Mesothelial cell of epicardium (in vitro differentiated cells): ENCODE results near the gene RASSF4. TPM values are rescaled to one million over a fixed set of nuclear protein-coding genes. Genes with fewer than 3 reads are reported as not detected.

Source experiments
- DNase-seq, 2 experiments: peaks; one replicate each; pipeline ENCODE4 v3.0.0; 2021; ENCODE audit warnings: low spot score in 2 of 2; ENCODE audit not compliant: unreplicated experiment in 2 of 2
- H3K27ac Mint-ChIP-seq: 2 replicates; pipeline ENCODE4 v1.8.0; 2021; ENCODE audit warnings: mixed read lengths
- H3K27me3 Mint-ChIP-seq: 2 replicates; pipeline ENCODE4 v1.8.0; 2021; ENCODE audit warnings: low read depth, mixed read lengths
- H3K36me3 Mint-ChIP-seq: 2 replicates; pipeline ENCODE4 v1.8.0; 2021; ENCODE audit warnings: mixed read lengths
- H3K4me1 Mint-ChIP-seq: 2 replicates; pipeline ENCODE4 v1.8.0; 2021; ENCODE audit warnings: mixed read lengths
- H3K4me3 Mint-ChIP-seq: 2 replicates; pipeline ENCODE4 v1.8.0; 2021; ENCODE audit warnings: mild to moderate bottlenecking, moderate library complexity, mixed read lengths
- H3K9me3 Mint-ChIP-seq: 2 replicates; pipeline ENCODE4 v1.8.0; 2021; ENCODE audit warnings: mixed read lengths
- CTCF ChIP-seq: fragments of 200-600 bp; sonication (generic); IDR thresholded peaks from one replicate; pipeline ENCODE4 v1.5.0; 2021; ENCODE audit warnings: antibody characterized with exemption; ENCODE audit not compliant: unreplicated experiment
- total RNA-seq: library from RNA; stranded (reverse); gene quantifications from 3 replicates; pipeline ENCODE4 v1.2.1, GENCODE V29; 2021

The RASSF4 gene
- total RNA-seq, 1 donor from 2014 or later = 16.3 TPM

- Mint-ChIP-seq H3K4me3 (no peak overlapping the region), H3K27ac (peak overlapping the region; percentile 52), H3K27me3 (no peaks in the 10 kb centered on the region), H3K9me3 (no peaks in the 10 kb centered on the region), H3K4me1 (peaks cover 49% of the 10 kb centered on the region), H3K36me3 (peaks cover 2% of the 10 kb centered on the region)
- peak in 1 of 2 experiments; percentile 19 for DNase-seq
- no peak for TF ChIP-seq CTCF
Measured at GRCh38 chr10:44989597-44990301, 30.1 kb downstream of the RASSF4 start.

- peaks cover 2% of the 10 kb centered on the region for H3K36me3 Mint-ChIP-seq
- H3K4me1 Mint-ChIP-seq = peaks cover 53% of the 10 kb centered on the region
- no peaks in the 10 kb centered on the region for H3K9me3 Mint-ChIP-seq
- H3K4me3 Mint-ChIP-seq = no peak overlapping the region
- no peaks in the 10 kb centered on the region for H3K27me3 Mint-ChIP-seq
- H3K27ac Mint-ChIP-seq = peak overlapping the region; percentile 52
- no peak for TF ChIP-seq CTCF
- DNase-seq = peak in 1 of 2 experiments; percentile 41
Measured at GRCh38 chr10:44990302-44990655, 30.7 kb downstream of the RASSF4 start.

GRCh38 chr10:44990965-44991364 is 31.4 kb downstream of the RASSF4 start:
- Mint-ChIP-seq H3K27ac (no peak overlapping the region), H3K9me3 (no peaks in the 10 kb centered on the region), H3K36me3 (peaks cover 2% of the 10 kb centered on the region), H3K4me1 (peaks cover 56% of the 10 kb centered on the region), H3K27me3 (no peaks in the 10 kb centered on the region), H3K4me3 (no peak overlapping the region)
- TF ChIP-seq CTCF = no peak
- DNase-seq = peak in 1 of 2 experiments; percentile 35

GRCh38 chr10:44991571-44991970 is 32.0 kb downstream of the RASSF4 start:
- Mint-ChIP-seq H3K27ac (no peak overlapping the region), H3K4me1 (peaks cover 56% of the 10 kb centered on the region)
- TF ChIP-seq CTCF = no peak

GRCh38 chr10:44992070-44992731 is 32.6 kb downstream of the RASSF4 start:
- DNase-seq = no peak

More at GRCh38 chr10:44991571-44991970, 32.0 kb downstream of the RASSF4 start:
- H3K36me3 Mint-ChIP-seq = peaks cover 2% of the 10 kb centered on the region
- H3K4me3 Mint-ChIP-seq = no peak overlapping the region
- H3K9me3 Mint-ChIP-seq = no peaks in the 10 kb centered on the region
- H3K27me3 Mint-ChIP-seq = no peaks in the 10 kb centered on the region
- DNase-seq = peak in 1 of 2 experiments; percentile 3

More at GRCh38 chr10:44992070-44992731, 32.6 kb downstream of the RASSF4 start:
- H3K27me3 Mint-ChIP-seq = no peaks in the 10 kb centered on the region
- H3K4me3 Mint-ChIP-seq = no peak overlapping the region
- H3K4me1 Mint-ChIP-seq = peaks cover 52% of the 10 kb centered on the region
- no peak for TF ChIP-seq CTCF
- H3K27ac Mint-ChIP-seq = no peak overlapping the region
- H3K9me3 Mint-ChIP-seq = no peaks in the 10 kb centered on the region
- H3K36me3 Mint-ChIP-seq = peaks cover 2% of the 10 kb centered on the region
